ENCODE results near the gene ZNF483.
"Not testable (repeated sequence)": the region's sequence is repeated elsewhere in the genome, so short reads cannot be mapped to it uniquely, and the experiment has no call there.

DNA sequence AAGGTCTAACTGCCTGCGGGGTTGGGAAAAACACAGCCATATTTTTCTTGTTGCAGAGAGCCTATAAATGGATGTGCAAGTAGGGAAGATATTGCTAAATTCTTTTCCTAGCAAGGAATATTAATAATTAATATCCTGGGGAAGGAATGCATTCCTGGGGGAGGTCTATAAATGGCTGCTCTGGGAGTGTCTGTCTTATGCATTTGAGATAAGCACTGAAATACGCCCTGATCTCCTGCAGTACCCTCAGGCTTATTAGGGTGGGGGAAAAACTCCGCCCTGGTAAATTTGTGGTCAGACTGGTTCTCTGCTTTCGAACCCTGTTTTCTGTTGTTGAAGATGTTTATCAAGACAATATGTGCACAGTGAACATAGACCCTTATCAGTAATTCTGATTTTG lies 43.1 kb downstream of the ZNF483 start:
- TF ChIP-seq CTCF, POLR2A (IDR thresholded peaks at IDR 0.05): not testable (repeated sequence)
